Activated T-cell treated with anti-CD3 and anti-CD28 coated beads for 48 hours (primary cell): Measurements from ENCODE around the gene NCOA7.
"Not testable (repeated sequence)": the region's sequence is repeated elsewhere in the genome, so short reads cannot be mapped to it uniquely, and the experiment has no call there.

Experiments used
- DNase-seq: peaks from one replicate; pipeline ENCODE4 v3.0.0-alpha.2; 2020; ENCODE audit warnings: low read depth

Gene NCOA7

DNA sequence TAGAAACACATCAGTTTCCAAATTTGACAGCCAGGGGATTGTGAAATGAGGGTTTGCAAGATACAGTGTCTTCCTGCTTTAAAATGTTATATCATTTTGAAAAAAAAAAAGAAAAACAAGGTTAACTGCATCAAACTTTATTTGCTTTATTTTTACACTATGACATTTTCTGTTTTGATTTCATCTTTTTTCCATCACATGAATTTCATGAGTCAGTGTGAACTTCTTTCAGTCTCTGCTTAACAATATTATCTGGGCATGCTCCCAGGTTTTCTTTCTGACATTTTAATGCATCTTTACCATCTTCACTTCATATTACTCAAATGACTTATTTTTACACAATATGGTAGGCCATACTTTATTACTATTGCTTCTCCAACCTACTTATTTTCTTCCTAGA is 1.9 kb downstream of the NCOA7 start:
- no peak for DNase-seq

DNA sequence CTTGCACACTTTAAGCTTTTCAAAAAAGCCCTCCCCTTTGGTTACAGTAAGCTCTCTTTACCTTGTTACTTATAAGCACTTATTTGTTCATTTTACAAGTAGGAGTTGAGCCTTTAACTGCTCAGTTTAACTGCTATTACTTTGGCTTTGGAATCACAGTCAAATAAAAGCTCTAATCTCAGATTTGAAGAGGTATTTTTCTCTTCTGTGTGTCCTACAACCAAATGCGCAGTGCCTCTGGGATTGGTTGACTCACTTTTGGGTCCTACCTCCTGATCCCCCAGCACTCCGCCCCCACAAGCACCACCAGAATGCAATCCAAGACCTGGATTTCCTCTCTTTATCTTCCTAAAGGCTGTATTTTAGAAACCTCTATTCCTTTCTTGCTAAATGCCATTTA is 2.5 kb downstream of the NCOA7 start:
- no peak for DNase-seq

DNA sequence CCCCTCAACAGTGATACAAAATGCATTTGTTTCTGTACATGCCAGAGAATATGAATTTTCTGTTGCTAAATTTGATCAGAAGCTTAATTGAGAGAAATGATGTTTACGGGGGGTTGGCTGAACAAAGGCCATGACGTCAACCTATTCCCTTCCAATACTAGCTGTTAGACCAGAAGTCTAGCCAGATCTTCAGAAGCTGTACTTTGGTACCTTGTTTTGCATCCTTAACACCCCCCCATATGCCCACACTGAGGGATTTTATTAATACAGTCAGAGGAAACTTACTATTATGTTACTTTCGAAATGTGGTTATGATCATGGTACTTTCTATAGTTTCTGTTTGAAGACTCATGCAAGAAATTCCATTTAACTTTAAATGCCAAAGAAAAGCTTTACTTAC is 3.1 kb downstream of the NCOA7 start:
- no peak for DNase-seq

DNA sequence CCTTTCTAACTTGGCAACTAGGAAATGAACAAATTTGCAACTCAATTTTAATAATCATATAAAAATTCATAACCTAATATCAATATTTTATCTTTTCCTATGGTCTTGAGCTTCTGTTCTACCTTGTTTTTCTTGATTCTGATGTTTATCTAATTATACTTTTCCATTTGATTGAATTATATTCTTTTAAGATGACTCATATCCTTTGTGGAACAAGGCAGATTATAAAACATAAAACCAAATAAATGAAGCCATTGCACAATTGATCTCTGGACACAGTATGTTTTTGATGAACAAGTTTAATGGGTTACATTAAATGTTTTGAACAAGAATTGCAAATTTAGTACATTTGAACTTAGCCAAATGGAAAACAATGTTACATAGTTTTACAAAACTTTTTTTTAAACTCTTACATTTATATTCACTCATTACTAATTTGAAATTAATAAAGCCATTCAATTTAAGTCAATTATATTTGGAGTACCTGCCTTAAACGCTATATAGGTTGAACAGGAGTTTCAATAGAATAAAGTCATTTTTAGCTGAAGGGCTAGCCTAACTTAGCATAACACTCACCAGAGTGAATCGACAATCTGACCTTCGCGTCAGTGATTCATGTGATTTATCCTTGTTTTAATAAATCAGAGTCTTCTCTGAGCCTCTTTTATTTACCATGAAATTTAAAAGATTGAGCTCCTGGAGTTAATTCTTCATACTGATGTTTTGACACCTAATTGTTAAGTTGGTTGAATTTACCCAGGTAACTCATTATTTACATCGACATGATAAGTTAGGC is 3.8 kb downstream of the NCOA7 start:
- DNase-seq, result no peak

DNA sequence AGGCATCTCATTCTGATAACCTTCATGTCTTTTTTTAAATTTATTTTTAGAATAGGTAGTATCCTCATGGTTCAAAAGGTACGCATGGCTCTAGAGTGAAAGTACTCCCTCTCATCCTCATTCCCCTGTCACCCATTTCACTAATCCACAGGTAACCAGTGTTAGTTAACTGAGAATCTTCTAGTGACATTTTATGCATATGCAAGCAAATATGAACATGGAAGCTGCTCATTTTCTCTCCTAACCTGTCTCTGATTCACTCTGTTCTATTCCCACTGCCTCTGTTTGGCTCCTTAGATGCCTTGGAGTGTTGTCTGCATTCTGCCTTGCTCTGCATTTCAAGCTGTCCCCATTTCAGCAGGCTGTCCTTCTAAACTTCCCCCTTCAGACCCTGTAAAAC is 4.5 kb downstream of the NCOA7 start:
- DNase-seq, result no peak

DNA sequence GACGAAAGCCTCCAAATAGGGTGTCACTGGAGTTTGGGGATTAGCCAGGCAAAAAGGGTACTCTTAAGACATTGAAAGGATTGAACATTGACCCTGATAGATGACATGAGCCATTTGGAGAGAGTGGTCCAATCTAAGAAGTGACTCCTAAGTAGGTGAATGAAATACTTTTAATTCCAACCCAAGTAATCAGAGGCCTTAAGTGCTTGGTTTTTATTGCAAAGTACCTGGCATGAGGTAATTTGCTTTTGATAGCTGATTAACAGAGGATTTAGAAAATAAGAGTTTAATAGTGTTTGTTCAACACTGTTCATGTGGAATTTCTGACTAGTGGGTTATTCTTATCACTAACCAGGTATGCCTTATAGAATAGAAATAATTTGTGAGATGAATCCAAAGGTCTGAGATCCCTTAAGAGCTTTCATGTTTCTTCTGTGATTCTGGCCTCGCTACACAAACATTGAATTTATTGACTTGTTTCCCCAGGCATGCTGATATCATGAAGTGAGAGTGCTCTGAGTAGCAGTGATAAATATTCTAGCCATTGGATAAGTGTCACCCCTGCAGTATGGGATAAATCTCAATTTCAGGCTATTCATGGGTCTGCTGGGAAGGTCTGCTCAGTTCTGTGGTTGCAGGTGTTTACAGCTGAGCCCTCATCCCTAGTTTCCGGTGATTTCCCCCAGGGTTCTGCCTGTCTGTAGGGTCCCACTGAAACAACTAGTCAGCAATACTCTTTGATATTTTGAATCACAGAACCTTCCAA is 6.5 kb downstream of the NCOA7 start:
- no peak for DNase-seq

DNA sequence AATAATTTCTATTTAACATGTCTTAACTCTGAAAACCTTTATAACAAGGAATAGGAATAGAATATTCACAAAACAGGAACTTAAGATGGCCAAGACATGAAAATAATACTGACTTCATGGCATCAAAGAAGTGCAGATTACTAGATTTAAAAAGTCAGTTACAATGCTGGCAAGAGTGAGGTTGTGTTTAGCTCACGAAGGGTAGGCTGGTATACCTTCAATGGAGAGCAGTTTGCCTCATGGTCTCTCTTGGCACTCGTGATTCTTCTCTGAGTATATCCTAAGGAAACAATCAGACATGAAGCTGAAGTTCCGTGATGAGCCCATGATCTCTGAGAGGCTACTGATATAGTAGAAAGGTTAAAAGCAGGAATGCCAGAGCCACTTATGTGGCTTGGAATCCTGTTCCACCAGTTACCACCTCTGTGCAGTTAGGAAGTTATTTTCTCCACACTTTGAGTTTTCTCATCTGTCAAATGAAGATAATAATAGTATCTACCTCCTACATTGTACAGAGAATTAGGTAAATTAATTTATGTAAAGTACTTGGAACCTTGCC is 7.2 kb downstream of the NCOA7 start:
- DNase-seq, result no peak

DNA sequence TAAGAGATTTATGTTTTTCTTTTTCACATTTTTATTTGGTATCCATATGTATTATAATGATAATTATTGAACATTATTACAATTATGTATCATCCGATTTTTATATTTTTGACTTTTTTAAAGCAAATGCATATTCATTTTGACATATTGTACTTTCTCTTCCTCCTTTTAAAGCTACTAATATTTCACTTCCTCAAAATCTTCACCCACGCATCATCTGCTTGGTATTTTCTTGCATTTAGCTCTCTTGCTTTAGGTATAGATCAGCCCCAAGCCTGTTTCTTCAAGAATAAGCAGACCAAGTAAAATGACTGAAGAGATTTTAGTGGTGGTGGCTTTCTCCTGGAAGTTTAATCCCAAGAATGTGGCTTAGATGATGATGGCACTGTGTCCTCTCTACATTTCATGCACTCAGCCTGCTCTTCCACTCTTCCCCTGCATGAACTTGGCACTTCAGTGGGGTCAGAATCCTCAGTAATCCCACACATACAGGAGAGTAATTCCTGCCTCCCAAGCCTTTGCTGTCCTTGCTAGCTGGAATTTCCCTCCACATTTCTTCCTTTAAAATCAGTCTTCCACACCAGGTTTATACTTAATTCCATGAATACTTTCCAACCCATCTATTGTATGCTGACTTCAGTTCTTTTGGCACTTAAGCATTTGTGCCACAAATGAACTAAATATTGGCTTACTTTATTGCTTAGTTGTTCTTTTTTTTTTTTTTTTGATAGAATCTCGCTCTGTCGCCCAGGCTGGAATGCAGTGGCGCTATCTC is 8.2 kb downstream of the NCOA7 start:
- DNase-seq, result no peak

DNA sequence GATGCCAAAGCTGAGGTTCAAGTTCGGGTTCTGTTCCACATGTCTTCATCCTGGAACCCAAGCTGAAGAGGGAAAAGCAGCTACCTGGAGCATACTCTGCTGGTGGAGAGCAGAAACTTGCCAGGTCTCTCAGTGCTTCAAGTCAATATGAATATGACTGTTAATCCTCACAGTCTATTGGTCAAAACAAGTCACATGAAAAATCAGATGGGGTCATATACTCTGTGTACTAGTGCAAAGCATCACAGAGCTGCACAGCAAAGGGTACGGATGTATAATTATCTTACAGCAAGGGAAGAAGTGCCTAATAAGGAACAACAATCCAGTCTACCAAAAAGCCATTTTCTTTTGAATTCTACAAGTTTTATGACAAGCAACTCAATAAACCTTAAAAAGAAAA is 11.6 kb downstream of the NCOA7 start:
- DNase-seq, result no peak

DNA sequence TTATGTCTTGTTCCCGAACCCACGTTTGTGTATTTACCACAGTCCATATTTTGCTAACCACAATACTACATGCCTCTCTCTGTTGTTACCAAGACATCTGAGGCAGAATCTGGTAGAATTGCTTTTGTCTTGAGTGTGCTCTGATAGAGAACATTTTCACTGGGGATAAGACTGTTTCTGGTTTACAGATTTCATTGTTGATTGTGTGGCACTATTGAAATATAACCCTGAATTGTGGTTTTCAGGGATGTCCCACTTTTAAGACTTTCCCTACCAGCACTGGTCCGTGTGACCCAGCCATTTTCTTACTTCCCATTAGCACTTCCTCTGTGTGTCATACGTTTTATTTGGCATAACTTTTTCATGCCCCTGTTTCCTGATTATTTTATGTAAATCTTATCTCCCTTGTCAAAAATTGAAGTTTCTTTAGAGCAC is 12.2 kb downstream of the NCOA7 start:
- DNase-seq, result no peak

DNA sequence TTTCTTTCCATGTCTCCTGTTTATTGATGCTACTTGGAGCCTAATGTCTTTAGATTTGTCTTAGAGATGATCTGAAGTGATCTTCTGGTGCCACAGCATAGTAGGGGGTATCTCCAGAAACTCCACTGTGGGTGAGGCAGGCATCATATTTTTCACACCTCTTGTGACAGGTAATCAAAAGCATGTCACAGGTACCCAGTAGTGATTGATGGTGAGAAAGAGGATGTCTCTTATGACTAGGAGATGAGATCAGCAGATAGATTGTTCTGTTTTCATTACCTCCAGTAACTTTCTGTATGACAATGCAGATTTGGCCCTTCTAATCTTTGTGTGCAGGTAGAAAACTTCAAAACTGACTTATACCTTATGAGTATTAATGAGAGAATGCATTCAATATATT is 13.5 kb downstream of the NCOA7 start:
- DNase-seq, result no peak

DNA sequence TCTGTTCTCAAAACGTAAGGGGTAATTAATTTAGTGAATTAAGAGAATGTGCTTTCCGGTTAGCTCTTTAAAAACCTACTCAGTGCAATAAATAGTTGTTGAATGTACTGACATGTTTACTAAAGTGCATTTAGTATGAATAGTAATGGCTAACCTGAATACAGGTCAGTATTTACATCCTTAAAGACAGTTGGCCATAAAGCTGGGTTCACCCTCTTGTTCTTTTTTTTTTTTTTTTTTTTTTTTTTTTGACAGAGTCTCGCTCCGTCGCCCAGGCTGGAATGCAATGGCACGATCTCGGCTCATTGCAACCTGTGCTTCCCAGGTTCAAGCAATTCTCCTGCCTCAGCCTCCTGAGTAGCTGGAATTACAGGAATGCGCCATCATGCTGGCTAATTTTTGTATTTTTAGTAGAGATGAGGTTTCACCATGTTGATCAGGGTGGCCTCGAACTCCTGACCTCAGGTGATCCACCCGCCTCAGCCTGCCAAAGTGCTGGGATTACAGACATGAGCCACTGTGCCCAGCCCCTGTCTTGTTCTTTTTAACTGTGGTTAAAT is 14.2 kb downstream of the NCOA7 start:
- DNase-seq, result not testable (repeated sequence)

DNA sequence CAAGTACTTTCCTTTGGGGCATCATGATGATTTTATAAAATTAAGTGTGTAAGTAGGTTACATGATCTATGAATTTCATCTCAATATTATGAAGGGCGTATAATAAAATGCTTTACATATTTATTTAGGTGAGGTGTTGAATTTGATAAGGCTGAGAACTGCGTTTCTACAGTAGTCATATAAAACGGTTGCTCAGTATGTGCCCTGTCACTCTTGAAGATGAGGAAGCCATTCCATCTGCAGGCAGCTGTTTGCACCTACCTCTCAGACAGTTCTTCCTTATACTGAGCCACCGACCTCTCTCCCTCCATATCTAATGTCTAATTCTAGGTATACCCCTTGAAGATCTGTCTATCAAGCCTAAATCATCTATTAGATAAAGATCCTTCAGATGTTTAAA is 16.1 kb downstream of the NCOA7 start:
- no peak for DNase-seq

DNA sequence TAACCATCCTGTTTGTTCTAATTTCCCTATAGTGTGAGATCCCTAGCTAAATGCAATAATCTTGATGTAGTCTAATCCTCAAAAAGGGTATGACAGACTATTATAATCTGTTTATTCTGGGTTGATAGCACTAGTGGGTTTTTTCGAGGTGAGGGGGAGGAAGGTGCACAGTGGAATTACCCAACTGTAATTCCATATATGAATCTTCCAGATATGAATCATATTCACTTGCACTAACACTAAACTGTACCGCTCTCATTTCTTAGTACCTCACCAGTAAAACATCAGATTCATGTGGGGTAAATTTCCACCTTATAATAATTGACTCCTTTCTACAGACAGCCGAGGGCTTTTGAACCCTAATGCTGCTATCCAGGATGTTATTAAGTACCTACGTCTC is 16.5 kb downstream of the NCOA7 start:
- DNase-seq, result no peak

DNA sequence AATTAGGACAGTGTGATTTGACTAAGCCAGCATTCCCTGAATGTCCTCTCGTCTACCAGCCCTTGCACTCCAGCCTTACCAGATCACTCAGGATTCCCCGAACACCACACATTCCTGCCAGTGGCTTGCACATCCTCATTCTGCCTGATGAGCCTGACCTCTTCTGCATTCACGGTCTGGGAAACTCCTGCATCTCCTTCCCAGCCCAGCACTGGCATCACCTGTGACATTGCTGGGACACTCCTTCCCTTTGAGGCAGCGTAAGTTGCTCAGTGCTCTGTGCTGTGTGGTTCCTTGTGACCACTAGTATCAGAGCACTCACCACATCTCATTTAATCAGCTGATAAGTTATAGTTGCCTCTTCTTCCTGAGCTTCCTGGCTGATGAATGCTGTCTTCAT is 17.3 kb downstream of the NCOA7 start:
- no peak for DNase-seq

DNA sequence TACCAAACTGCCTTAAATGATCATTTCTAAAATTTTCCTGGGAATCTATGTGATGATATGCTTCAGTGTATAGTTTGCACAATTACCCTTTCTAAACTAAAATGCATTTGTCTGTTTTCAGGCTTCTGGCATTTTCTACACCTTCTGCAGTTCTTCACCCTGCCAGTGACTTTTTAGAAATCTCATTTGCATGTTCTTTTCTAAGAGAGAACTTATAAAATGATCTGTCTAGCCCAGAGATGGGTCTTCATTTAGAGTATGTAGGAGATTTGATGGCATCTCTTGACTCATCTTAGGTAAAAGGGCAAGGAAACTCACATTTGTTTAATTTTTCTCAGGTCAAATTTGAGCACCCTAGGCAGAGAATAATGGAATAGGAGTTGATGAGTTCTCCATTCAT is 17.8 kb downstream of the NCOA7 start:
- no peak for DNase-seq

DNA sequence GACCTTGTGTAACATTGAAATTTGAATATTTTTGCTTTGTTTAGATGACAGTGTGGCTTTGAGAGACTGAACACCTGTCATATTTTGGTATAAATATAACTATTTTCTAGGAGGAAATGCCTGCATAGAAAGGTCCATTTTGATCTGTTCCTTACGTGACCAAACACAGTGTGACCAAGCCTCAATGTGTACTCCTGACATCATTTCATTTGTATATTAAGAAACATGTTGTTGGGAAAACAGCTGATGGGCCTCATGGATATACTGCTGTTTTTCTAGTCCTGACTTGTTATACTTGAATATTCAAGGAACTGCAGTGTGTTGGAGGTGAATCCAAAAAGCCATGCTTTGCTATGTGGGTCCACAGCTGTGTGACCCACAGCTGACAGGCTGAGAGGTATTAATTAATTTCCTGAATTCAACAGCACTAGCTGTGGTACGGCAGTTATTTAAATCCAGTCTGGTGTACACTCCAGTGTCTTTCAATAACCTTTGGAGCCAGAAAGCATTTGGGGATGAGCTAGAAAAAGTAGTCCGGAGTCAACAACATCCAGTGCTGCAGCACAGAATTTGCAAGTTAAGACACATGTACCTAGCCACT is 18.9 kb downstream of the NCOA7 start:
- DNase-seq, result no peak

DNA sequence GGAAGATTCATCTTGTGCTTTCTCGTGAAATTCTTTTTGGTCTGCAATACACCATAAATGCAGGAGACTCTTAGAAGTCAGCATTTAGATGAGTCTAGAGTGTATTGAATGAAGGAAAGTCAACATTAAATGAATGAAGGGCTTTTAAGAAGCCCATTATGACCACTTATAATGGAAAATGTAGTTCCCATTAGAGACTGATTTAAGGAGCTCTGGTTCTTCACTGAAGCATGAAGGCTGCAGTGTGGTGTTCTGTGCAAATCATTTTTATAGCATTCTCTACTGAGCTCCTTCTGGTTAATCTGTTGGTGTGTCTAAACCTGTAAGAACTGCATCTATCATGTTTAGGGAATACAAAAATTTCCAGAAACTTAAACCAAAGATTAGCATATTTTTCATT is 19.7 kb downstream of the NCOA7 start:
- DNase-seq, result no peak

DNA sequence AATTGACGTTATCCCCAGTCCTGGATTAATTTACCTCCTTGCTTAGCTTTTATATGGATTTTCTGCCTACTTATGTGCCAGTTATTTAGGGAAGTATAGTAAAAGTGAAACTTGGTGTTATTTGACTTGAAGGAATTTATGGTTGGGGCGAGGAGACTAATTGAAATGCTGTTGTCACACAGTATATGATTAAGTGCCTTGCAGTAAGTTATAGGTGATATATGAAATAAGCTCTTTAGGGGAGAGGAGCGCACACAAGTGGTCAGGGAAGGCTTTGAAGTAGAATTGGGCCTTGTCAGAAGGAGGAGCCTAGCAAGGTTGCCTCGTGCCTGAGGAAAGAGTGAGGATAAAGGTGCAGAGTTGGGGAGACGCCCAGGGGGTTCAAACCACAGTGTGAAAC is 20.5 kb downstream of the NCOA7 start:
- no peak for DNase-seq

DNA sequence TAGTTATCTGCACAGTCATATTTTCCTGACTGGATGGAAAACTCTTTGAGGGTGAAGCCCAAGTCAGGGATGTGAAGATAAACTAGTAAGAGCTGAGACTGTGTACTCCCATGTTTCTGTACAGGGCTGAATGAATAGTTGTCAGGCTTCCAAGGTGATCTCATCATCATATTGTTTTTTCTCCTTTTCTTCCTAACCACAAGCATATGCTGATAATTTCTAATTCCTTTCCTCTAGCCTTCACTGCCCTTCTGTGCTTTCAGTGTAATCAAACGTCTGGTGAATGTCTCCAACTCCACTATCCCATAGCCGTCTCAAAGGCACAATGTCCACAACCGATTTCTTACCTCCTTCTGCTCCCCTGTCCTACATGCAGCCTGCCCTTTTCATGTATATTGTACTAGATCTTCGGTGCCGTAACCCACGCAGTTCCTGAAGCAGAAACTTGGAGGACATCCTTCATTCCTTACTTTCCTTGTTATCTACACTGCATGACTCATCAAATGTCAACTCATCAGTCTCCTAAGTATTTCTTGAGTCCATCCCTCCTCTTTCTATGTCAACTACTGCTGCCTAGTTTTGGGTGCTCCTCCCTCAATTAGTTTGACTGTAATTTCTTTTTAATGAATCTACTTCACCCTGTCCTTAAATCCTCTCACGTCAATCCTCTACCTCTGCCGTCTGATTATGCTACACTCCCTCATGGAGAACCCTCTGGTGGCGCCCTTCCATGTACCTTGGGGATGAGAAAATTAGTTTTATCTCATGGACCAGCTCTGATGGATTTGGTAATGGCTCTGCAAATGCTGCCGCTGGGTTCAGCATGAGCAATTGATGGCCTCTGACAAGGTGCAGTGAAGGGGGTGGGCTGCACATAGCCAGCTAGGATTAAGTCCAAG is 21.9 kb downstream of the NCOA7 start:
- no peak for DNase-seq

DNA sequence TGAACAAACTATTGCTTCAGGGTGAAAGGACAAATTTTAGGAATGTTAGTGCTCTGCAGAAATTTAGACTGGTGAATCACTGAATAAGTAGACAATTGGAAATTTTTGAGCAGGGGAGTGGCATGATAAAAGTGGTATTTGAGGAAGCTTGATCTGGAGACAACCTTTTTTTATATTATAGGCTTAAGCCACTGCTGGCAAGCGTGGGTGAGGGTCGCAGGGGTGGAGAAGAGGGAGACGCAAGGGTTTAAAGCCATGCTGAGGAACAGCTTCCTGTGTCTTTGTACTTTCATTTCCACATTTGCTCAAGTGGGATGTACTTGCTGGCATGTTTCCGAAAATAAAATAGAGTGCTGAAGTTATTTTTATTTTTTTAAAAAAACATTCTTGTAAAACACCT is 23.7 kb downstream of the NCOA7 start:
- DNase-seq, result no peak
